Measurements from ENCODE around the gene TMEM178B.
"Not testable (repeated sequence)": the region's sequence is repeated elsewhere in the genome, so short reads cannot be mapped to it uniquely, and the experiment has no call there.

Gene TMEM178B

GRCh38 chr7:141312828-141313521 lies 239.1 kb downstream of the TMEM178B start:
- no peak for DNase-seq (ENCODE audit: low spot score)

GRCh38 chr7:141313896-141314295 lies 240.0 kb downstream of the TMEM178B start:
- no peak for DNase-seq (ENCODE audit: low spot score)

- no peak for DNase-seq (ENCODE audit: low spot score)
These were observed 243.2 kb downstream of the TMEM178B start for GRCh38 chr7:141317033-141317585.

- no peak for DNase-seq (ENCODE audit: low spot score)
These were observed 246.4 kb downstream of the TMEM178B start for GRCh38 chr7:141320287-141320686.

- no peak for DNase-seq (ENCODE audit: low spot score)
These were observed 248.5 kb downstream of the TMEM178B start for GRCh38 chr7:141322383-141322782.

GRCh38 chr7:141323826-141324225 lies 250.0 kb downstream of the TMEM178B start:
- DNase-seq (ENCODE audit: low spot score): no peak

- DNase-seq (ENCODE audit: low spot score): no peak
These were observed 251.0 kb downstream of the TMEM178B start for GRCh38 chr7:141324870-141325269.

- DNase-seq (ENCODE audit: low spot score): no peak
These were observed 251.4 kb downstream of the TMEM178B start for GRCh38 chr7:141325275-141325674.

- no peak for DNase-seq (ENCODE audit: low spot score)
These were observed 254.4 kb downstream of the TMEM178B start for GRCh38 chr7:141328290-141328689.

- DNase-seq (ENCODE audit: low spot score): not testable (repeated sequence)
These were observed 256.4 kb downstream of the TMEM178B start for GRCh38 chr7:141330285-141330684.

- no peak for DNase-seq (ENCODE audit: low spot score)
These were observed 259.6 kb downstream of the TMEM178B start for GRCh38 chr7:141333459-141333858.

- no peak for DNase-seq (ENCODE audit: low spot score)
These were observed 261.3 kb downstream of the TMEM178B start for GRCh38 chr7:141335164-141335563.

GRCh38 chr7:141339603-141340002 lies 265.7 kb downstream of the TMEM178B start:
- no peak for DNase-seq (ENCODE audit: low spot score)

GRCh38 chr7:141340991-141341390 lies 267.1 kb downstream of the TMEM178B start:
- no peak for DNase-seq (ENCODE audit: low spot score)

GRCh38 chr7:141342621-141343408 lies 269.0 kb downstream of the TMEM178B start:
- no peak for DNase-seq (ENCODE audit: low spot score)

- DNase-seq (ENCODE audit: low spot score): no peak
These were observed 270.5 kb downstream of the TMEM178B start for GRCh38 chr7:141344153-141344935.

- no peak for DNase-seq (ENCODE audit: low spot score)
These were observed 274.9 kb downstream of the TMEM178B start for GRCh38 chr7:141348728-141349127.

- DNase-seq (ENCODE audit: low spot score): no peak
These were observed 275.5 kb downstream of the TMEM178B start for GRCh38 chr7:141349338-141349737.

- DNase-seq (ENCODE audit: low spot score): no peak
These were observed 275.9 kb downstream of the TMEM178B start for GRCh38 chr7:141349804-141350203.

- DNase-seq (ENCODE audit: low spot score): no peak
These were observed 277.3 kb downstream of the TMEM178B start for GRCh38 chr7:141351175-141351574.

GRCh38 chr7:141352955-141353354 lies 279.1 kb downstream of the TMEM178B start:
- DNase-seq (ENCODE audit: low spot score): no peak

- no peak for DNase-seq (ENCODE audit: low spot score)
These were observed 280.4 kb downstream of the TMEM178B start for GRCh38 chr7:141354251-141354650.

All from activated CD4-positive, alpha-beta T cell treated with anti-CD3 and anti-CD28 coated beads, Interleukin-2, Interleukin-4, amounts not matched to agents 100 ng/mL and 50 ng/mL, durations not matched to agents 16 hours and 8 hours (primary cell).